HUDEP-2 (cell line): ENCODE measurements around the gene MYL1.

Experiments used
- DNase-seq, 76 experiments: peaks; one replicate each; lab custom pipeline; 2025; ENCODE audit not compliant: unreplicated experiment in 76 of 76; lab: John Stamatoyannopoulos, UW

MYL1 gene

DNA sequence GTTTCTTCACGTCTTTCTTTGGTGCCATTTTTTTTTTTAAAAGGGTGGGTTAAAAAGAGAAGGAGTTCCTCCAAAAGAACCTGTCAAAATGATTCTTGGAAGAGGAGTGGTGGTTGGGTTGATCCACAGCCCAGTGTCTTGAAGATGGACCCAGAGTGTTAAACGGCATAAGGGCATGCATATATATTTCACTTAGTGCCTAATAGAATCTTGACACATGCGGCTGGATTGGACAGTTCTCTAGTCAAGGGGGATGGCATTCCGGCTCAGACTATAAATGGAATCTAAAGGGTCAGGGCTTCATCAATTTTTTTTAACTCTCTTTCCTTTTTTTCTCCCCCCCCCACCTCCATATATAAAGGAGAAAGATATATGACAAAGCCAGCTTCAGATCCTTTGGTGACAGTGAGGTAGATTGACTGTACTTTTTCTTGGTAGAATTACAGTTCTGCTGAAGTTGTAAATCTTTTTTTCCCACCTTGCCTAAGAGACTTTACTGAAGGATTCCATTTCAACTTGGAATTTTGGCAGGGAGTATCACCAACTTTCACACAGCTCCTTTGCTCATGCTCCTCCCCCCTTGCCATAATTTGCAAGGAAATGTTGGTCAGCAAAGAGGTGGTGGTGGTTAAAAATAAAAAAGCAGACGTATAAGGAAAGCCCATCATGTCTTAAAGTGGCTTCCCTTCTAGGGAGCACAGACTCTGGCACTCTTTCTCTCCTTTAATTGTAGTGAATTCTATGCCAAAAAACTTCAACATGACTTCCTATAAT, at the start of gene MYL1:
TSS of gene MYL1 (minus strand) at position 160 of the 774 bp plus-strand sequence. CDS start at position 28, 132 bp downstream.
- no peak for DNase-seq

DNA sequence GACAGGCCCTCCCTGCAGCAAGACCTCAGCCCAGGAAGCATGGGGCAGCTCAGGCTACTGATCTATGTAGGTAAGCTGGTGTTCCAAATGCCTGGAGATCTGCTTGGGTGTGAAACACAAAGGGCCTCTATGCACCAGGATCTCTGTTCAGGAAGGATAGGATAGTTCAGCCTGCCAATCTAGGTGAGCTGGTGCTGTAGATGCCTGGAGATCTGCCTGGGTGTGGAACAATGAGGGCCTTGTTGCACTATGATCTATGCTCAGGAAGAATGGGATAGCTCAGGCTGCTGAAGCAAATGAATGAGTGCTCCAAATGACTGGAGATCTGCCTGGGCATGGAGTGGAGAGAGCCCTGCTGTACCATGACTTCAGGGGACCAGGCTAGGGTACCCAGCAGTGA, 48.9 kb upstream of the MYL1 start:
- DNase-seq: no peak

DNA sequence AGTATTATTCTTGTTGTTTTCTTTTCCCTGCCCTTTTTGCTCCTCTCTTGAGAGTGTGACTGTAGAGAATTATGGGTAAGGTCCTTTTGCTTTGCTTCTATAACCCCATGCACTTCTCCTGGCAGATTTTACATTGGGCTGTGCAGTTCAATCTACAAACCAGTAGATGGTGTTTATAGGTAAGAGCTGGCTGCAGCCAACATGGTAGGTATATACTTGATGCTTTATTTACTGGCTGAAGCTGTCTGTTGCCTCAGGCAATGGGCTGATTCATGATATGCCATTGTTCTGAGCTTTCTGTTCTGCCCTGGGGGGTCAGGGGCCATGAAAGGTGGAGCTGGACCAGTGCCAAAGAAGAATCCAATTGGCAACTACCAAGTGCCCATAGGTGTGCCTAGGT, 48.3 kb upstream of the MYL1 start:
- peak in 1 of 76 experiments; percentile 2 for DNase-seq

DNA sequence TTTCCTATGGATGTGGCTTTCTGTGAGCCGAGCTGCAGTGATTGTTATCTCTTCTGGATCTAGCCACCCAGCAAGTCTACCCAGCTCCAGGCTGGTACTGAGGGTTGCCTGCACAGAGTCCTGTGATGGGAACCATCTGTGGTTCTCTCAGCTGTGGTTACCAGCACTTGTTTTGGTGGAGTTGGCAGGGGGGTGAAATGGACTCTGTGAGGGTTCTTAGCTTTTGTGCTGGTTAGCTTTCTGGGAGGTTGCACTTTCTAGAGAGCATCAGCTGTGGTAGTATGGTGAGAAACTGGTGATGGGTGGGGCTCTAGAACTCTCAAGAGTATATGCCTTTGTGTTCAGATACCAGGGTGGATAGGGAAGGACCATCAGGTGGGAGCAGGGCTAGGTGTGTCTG, 45.4 kb upstream of the MYL1 start:
- DNase-seq: no peak

DNA sequence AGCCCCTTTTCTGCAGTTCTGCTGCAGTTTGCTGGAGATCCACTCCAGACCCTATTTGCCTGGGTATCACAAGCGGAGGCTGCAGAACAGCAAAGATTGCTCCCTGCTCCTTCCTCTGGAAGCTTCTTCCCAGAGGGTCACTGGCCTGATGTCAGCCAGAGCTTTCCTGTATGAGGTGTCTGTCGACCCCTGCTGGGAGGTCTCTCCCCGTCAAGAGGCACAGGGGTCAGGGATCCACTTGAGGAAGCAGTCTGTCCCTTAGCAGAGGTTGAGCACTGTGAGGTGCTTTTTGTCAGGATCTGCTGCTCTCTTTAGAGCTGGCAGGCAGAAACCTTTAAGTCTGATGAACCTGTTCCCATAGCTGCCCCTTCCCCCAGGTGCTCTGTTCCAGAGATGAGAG, 42.0 kb upstream of the MYL1 start:
- no peak for DNase-seq

DNA sequence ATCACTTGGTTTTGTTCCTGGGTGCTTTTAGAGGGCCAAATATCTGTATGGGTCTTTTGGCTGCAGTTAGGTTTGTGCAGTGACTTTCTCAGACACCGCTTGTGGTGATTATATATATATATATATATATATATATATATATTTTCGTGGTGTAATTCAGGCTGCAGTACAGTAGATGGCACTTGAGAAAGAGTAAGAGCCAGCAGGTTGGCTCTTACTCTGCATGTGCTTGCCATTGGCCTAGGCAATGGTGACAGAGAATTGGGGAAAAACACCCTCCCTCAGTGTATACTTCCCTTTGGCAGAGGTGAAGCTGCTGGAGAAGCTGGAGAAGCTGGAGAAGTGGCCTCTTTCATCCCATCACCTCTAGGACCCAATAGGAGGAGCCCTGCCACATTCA, 22.2 kb upstream of the MYL1 start:
- no peak for DNase-seq

DNA sequence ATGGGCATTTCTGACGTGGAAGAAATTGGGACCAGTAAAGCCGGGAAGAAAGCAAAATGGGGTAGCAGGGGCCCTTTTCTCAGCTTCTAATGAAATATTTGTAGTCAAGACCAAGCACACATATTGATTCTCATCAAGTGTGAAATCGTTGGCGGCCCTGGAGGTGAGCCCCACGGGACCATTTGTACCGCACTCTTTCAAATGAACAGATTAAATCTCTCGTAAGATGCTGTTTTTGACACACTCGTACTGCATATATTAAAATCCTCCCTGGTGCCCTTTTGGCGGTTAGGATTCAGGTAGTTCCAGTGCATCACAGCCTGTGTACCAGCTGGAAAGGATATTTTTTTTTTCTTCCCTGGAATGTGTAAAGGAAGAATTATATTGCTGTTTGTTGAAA, 9.9 kb upstream of the MYL1 start:
- DNase-seq: no peak

DNA sequence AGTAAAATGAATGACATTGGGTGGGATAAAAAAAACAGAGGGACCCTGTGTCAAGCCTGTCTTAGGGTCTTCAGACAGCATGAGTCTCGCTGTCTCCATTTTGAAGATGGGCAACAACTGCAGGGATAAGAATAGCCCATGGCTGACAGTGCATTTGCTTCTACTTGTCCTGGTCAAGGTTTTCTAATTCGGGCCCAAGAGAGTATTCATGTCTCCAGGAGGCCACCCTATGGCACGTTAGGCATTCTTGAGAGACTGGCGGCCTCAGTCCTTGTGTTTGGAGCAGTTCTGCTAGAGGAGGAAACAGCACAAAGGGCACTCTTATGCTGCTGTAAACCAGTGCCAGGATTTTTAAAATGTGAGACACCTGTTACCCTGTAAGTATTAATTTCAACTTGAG, 9.5 kb upstream of the MYL1 start:
- DNase-seq: no peak

DNA sequence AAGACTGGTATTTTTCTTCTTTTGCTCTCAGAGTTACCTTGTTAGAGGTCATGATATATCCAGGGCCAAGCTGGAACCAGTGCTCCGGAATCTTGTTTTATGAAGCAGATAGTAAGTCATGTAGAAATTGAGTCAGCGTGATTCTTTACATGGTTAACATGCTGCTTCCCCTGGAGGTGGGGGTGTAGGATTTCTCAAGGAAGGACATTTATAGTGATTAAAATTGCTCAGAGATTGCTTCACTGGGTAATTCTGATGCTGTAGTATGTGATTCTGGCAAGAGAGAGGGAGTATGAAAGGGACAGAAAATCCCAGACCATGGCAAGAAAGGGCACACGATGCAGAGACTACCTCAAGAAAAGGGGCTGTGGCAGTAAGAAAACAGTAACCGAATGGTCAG, 8.0 kb upstream of the MYL1 start:
- no peak for DNase-seq

DNA sequence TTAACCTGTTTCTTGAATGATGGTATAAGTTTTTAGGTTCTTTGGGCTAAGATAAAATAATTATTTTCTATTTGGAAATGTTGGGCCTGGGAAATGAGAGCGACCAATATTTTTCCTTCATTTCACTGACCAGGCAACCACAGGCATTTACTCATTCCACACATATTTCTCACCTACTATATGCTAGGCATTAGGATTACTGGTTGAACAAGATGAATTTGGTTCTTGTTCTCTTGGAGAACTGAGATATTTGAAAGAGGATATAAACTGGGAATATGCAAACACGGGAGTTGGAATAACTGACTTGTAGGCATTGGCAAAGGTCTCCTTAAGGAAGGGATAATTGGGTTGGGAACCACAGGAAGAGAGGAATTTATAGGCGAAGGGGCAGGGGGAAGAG, 3.9 kb upstream of the MYL1 start:
- no peak for DNase-seq

DNA sequence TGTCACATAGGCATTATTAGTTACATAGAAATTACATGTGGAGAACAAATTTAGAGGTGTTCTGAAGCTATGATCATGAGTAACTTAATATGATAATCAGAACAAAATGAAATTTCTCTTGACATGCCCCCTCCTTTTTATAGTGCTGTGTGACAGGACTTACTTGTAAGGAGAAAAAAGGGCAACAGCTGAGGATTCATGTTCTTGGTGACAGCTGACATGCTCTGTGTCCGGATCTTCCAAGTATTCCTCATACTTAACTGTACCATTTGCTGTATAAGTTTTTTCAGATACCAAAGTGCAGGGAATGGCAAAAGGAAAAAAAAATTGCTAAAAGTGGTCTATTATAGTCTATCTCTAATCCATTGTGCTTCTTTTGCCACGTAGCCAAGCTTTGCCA, 3.5 kb upstream of the MYL1 start:
- DNase-seq: no peak

DNA sequence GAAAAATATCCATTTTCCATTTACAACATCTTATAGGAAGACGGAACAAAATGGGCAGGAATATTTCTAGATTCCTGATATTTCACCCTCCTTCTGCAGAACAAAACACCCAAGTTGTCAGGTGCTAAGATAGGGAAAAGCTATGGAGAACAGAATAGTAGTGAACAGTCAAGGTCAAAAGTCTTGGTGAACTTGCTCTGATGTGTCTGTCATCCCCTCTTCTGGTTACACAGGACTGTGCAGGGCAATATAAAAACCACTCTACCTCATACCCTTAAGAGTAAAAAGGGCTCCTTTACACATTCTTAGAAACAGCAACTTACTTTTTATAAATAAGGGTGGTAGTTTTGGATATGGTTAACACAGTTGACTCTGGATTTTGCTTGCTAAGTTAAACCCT, 4.4 kb downstream of the MYL1 start:
- DNase-seq: no peak

DNA sequence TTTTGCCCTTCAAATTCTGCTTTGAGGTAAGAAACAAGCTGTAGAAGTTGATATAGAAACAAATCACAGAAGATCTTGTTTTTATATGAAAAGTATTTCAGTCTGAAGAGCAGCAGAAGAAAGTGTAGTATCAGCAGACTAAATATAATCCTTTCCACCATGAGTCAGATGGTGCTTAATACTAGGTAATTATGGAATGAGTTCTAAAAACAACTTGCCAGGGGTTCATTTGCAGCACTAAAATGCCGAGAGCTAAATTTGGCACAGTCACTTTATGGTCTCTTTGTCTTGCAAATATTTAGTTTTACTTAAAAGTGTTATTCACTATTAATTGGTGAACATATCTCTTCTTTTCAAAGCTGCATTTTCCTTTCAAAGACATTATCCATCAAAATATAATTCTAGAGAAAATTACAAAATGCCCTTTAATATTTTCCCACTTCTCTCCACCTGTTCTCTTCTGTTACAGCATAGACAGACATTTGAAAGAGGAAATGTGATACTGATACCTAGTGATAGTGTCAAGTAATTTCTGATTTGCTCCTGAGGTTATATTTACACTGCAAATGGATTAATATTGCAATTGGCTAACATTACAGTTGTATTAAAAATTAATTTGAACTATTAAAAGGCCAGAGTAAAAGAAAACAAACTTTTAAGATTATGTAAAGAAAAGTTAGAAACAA, 5.3 kb downstream of the MYL1 start:
- DNase-seq: no peak

DNA sequence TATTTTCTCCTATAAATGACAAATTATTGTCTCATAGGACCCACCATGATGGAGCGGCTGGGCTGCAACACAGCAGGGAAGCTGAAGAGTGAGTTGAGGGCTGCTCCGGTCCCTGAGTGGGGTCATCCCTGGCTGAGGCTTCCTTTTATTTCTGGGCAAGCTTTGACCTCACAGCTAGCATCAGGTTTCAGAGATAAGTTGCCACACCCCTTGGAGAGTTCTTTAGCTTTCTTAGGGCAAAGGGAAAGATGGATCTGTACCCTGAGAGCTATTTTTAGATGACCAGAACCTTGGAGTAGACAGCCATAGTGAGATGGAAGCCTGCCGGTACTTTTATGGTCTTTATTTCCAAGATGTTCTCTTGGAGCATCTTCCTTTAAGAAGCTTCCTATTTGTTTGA, 11.5 kb downstream of the MYL1 start:
- no peak for DNase-seq

DNA sequence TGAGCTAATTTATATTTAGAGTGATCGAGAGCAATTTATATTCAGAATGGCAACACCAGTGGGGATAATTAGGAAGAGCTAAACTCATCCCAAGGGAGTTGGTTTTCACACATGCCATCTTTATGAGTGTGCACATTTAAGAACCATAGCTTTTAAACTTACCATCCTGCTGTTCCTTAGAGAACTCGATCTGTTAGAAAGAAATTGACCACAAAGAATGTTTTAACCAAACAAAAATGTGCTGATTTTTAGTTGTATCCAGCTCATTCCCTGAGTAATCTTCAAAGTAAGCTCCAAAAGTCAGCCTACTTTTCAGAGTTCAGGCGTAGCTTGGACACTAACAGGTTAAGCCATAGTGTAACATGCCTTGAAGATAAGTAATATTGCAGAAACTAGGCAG, 12.6 kb downstream of the MYL1 start:
- DNase-seq: no peak

DNA sequence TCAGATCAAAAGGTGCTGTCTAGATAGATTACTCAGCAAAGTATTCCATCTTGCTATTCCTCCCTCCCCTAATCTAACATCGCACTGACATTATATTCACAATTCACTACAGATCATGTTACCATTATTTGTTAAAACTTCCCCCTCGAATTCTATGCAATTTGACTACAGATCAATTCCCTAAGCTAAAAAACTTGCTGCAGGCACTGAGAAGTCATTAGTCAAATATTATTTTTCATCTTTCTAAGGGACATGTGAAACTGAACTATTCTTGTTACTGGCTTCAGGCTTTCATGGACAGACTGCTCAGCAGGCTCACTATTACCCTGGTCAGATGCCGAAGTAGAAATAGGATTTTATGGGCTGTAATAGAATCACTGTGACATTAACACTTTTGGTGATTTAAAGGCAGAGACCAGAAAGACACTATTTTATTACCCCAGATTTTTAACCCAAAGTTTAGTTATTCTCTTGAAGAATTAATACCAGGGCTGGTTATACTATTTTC, 15.1 kb downstream of the MYL1 start:
- no peak for DNase-seq

DNA sequence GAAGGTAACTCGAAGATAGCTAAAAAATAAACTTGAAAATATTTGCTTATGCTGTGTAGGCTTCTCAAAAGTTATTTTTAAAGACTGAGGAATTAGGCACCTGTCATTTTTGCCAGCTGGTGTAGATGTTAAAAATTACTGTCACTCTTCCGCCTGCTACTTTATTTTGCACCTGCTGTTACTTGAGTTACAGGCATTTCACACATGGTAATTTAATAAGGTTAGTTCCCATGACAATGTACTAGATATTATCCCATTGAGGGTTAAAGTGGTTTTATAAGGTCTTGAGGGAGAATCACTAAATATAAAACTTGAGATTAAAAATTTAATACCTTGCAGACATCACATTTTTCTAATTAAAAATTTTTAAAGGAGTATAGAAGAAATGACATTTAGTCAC, 26.6 kb downstream of the MYL1 start:
- no peak for DNase-seq

DNA sequence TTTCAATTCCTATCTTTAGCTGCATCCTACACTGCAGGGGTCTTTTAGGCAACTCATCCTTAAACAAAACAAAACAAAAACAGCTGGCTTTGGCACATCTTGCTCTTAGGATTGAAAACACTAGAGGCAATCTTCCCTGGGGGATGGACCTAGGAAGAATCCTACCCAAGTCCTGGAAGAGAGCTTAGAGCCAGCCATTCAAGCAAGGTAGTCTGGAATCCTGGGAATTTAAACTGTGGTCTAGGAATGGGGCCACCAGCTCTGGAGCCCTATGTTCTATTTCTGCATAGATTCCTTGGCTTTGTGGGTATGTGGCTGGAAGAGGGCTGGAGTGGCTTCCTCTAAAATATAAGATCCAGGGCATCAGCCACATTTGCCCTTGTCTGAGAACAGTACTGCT, 27.7 kb downstream of the MYL1 start:
- DNase-seq: no peak

DNA sequence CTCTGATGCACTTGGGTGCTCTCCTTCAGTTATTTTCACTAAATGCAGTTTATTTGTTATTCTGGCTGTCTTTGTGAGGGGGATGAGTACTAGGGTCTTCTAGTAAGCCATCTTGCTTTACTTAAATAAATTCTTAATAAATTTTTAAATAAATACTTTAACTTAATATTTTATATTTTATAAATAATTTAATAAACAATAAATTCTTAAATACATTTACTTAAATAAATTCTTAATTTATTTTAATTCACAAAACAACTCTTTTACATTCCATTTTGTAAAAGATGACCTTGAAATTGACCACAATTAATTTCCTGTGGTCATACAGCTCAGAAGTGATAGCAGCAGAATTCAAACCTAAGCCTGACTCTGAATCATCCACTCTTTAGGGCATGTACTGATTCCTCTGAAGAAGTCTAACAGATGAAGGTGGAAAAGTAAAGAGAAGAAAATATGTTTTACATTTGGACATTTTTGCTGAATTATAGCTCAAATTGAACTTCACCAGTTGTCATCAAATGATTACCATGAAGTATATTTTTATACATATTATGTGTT, 28.8 kb downstream of the MYL1 start:
- DNase-seq: no peak

DNA sequence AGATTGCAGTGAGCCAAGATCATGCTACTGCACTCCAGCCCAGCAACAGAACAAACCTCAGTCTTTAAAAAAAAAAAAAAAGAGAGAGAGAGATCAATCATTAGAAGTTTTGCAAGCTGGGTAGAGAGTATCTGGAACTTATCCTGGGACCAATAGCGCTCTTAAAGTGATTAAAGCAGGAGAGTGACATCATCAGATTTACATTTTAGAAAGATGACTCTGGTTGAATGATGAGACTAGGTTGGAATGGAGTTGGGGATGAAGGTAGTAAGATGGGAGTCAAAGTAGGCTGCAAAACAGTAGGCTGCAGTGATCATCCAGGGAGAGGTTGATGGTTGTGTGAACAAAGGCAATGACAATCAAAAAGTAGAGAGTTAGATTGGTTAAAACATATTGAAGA, 37.8 kb downstream of the MYL1 start:
- DNase-seq: no peak

DNA sequence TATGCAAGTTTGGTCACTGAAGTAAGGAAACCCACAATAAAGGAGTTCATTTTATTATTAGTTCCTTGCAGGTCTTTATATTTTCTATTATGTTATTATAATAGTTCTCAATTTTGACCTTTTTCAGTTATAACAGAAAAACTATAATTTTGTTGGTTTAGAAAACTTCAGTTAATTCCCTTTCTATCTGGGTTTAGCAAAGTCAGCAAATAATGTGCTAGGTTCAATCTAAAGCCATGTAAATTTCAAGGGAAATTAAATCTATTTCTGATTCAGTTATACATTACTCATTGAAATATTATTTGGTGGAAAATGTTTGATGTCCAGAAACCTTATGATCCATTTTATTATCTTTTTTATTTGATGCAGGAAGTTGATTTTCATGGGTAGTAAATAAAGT, 43.7 kb downstream of the MYL1 start:
- DNase-seq: no peak

DNA sequence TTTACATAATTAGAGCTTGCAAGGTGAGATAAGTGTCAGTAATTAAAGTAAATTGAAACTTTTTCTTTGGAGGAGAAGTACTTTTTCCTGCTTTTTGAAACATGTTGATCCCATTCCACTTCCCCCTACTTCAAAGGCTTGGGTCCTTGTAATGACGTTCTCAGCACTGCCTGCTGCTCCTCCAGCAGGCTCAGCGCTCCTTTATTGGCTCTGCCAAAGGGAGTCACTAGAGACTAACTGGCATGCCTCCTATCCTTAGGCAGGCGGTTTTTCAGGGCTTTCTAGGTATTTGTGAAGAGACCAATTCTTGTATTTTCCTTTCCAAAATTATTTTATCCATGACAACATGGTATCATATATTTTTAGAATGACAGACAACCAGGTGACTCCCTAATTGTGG, 45.8 kb downstream of the MYL1 start:
- no peak for DNase-seq
